ENCODE data around the gene TIMM22.
"Not testable (repeated sequence)": the region's sequence is repeated elsewhere in the genome, so short reads cannot be mapped to it uniquely, and the experiment has no call there.

Gene TIMM22

GRCh38 chr17:962670-963069 is 34.3 kb upstream of the TIMM22 start:
- Histone ChIP-seq H3K4me3 (ENCODE audit: low read length) (no peak overlapping the region), H3K9ac (ENCODE audit: low read length) (no peak overlapping the region), H3K27me3 (ENCODE audit: control insufficient read depth, insufficient read depth, low read length) (no peaks in the 10 kb centered on the region), H3K36me3 (ENCODE audit: control insufficient read depth, insufficient read depth, low read length) (no peaks in the 10 kb centered on the region), H3K9me3 (ENCODE audit: control insufficient read depth, low read length) (no peaks in the 10 kb centered on the region), H3K4me1 (ENCODE audit: control insufficient read depth, insufficient read depth, low read length) (no peaks in the 10 kb centered on the region)

- Histone ChIP-seq H3K27me3 (ENCODE audit: control insufficient read depth, insufficient read depth, low read length) (no peaks in the 10 kb centered on the region), H3K36me3 (ENCODE audit: control insufficient read depth, insufficient read depth, low read length) (no peaks in the 10 kb centered on the region), H3K9ac (ENCODE audit: low read length) (no peak overlapping the region), H3K4me3 (ENCODE audit: low read length) (no peak overlapping the region), H3K4me1 (ENCODE audit: control insufficient read depth, insufficient read depth, low read length) (no peaks in the 10 kb centered on the region), H3K9me3 (ENCODE audit: control insufficient read depth, low read length) (no peaks in the 10 kb centered on the region)
Measured at GRCh38 chr17:964876-965275, 32.1 kb upstream of the TIMM22 start.

GRCh38 chr17:965311-965989 is 31.5 kb upstream of the TIMM22 start:
- H3K9ac ChIP-seq (ENCODE audit: low read length), result no peak overlapping the region
- H3K4me1 ChIP-seq (ENCODE audit: control insufficient read depth, insufficient read depth, low read length), result no peaks in the 10 kb centered on the region
- no peaks in the 10 kb centered on the region for H3K36me3 ChIP-seq (ENCODE audit: control insufficient read depth, insufficient read depth, low read length)
- H3K9me3 ChIP-seq (ENCODE audit: control insufficient read depth, low read length), result no peaks in the 10 kb centered on the region
- no peak overlapping the region for H3K4me3 ChIP-seq (ENCODE audit: low read length)
- H3K27me3 ChIP-seq (ENCODE audit: control insufficient read depth, insufficient read depth, low read length), result peaks cover 5% of the 10 kb centered on the region

GRCh38 chr17:967122-967521 is 29.8 kb upstream of the TIMM22 start:
- H3K4me1 ChIP-seq (ENCODE audit: control insufficient read depth, insufficient read depth, low read length), result no peaks in the 10 kb centered on the region
- H3K36me3 ChIP-seq (ENCODE audit: control insufficient read depth, insufficient read depth, low read length), result no peaks in the 10 kb centered on the region
- no peak overlapping the region for H3K4me3 ChIP-seq (ENCODE audit: low read length)
- H3K9me3 ChIP-seq (ENCODE audit: control insufficient read depth, low read length), result no peaks in the 10 kb centered on the region
- peaks cover 8% of the 10 kb centered on the region for H3K27me3 ChIP-seq (ENCODE audit: control insufficient read depth, insufficient read depth, low read length)
- H3K9ac ChIP-seq (ENCODE audit: low read length), result no peak overlapping the region

GRCh38 chr17:968812-969730 is 27.9 kb upstream of the TIMM22 start:
- Histone ChIP-seq H3K4me1 (ENCODE audit: control insufficient read depth, insufficient read depth, low read length) (no peaks in the 10 kb centered on the region), H3K4me3 (ENCODE audit: low read length) (no peak overlapping the region)

GRCh38 chr17:969811-970355 is 27.0 kb upstream of the TIMM22 start:
- Histone ChIP-seq H3K4me1 (ENCODE audit: control insufficient read depth, insufficient read depth, low read length) (no peaks in the 10 kb centered on the region), H3K4me3 (ENCODE audit: low read length) (no peak overlapping the region), H3K27me3 (ENCODE audit: control insufficient read depth, insufficient read depth, low read length) (peaks cover 8% of the 10 kb centered on the region), H3K9me3 (ENCODE audit: control insufficient read depth, low read length) (no peaks in the 10 kb centered on the region), H3K9ac (ENCODE audit: low read length) (no peak overlapping the region), H3K36me3 (ENCODE audit: control insufficient read depth, insufficient read depth, low read length) (no peaks in the 10 kb centered on the region)

More at GRCh38 chr17:968812-969730, 27.9 kb upstream of the TIMM22 start:
- peaks cover 8% of the 10 kb centered on the region for H3K27me3 ChIP-seq (ENCODE audit: control insufficient read depth, insufficient read depth, low read length)
- no peaks in the 10 kb centered on the region for H3K9me3 ChIP-seq (ENCODE audit: control insufficient read depth, low read length)
- no peaks in the 10 kb centered on the region for H3K36me3 ChIP-seq (ENCODE audit: control insufficient read depth, insufficient read depth, low read length)
- H3K9ac ChIP-seq (ENCODE audit: low read length), result no peak overlapping the region

- Histone ChIP-seq H3K9ac (ENCODE audit: low read length) (no peak overlapping the region), H3K27me3 (ENCODE audit: control insufficient read depth, insufficient read depth, low read length) (peaks cover 8% of the 10 kb centered on the region), H3K4me1 (ENCODE audit: control insufficient read depth, insufficient read depth, low read length) (no peaks in the 10 kb centered on the region), H3K9me3 (ENCODE audit: control insufficient read depth, low read length) (no peaks in the 10 kb centered on the region), H3K4me3 (ENCODE audit: low read length) (no peak overlapping the region), H3K36me3 (ENCODE audit: control insufficient read depth, insufficient read depth, low read length) (no peaks in the 10 kb centered on the region)
Measured at GRCh38 chr17:970364-970763, 26.6 kb upstream of the TIMM22 start.

- H3K27me3 ChIP-seq (ENCODE audit: control insufficient read depth, insufficient read depth, low read length); H3K9ac ChIP-seq (ENCODE audit: low read length); H3K4me1 ChIP-seq (ENCODE audit: control insufficient read depth, insufficient read depth, low read length); H3K9me3 ChIP-seq (ENCODE audit: control insufficient read depth, low read length); H3K4me3 ChIP-seq (ENCODE audit: low read length); H3K36me3 ChIP-seq (ENCODE audit: control insufficient read depth, insufficient read depth, low read length): not testable (repeated sequence)
Measured at GRCh38 chr17:971861-972260, 25.1 kb upstream of the TIMM22 start.

- Histone ChIP-seq H3K4me3 (ENCODE audit: low read length) (no peak overlapping the region), H3K36me3 (ENCODE audit: control insufficient read depth, insufficient read depth, low read length) (no peaks in the 10 kb centered on the region), H3K4me1 (ENCODE audit: control insufficient read depth, insufficient read depth, low read length) (no peaks in the 10 kb centered on the region), H3K27me3 (ENCODE audit: control insufficient read depth, insufficient read depth, low read length) (peaks cover 16% of the 10 kb centered on the region), H3K9ac (ENCODE audit: low read length) (no peak overlapping the region), H3K9me3 (ENCODE audit: control insufficient read depth, low read length) (no peaks in the 10 kb centered on the region)
Measured at GRCh38 chr17:973053-973452, 23.9 kb upstream of the TIMM22 start.

- peaks cover 23% of the 10 kb centered on the region for H3K27me3 ChIP-seq (ENCODE audit: control insufficient read depth, insufficient read depth, low read length)
- not testable (repeated sequence) for H3K9ac ChIP-seq (ENCODE audit: low read length); H3K4me3 ChIP-seq (ENCODE audit: low read length); H3K4me1 ChIP-seq (ENCODE audit: control insufficient read depth, insufficient read depth, low read length); H3K36me3 ChIP-seq (ENCODE audit: control insufficient read depth, insufficient read depth, low read length); H3K9me3 ChIP-seq (ENCODE audit: control insufficient read depth, low read length)
Measured at GRCh38 chr17:974778-975177, 22.2 kb upstream of the TIMM22 start.

- no peaks in the 10 kb centered on the region for H3K36me3 ChIP-seq (ENCODE audit: control insufficient read depth, insufficient read depth, low read length)
- H3K4me1 ChIP-seq (ENCODE audit: control insufficient read depth, insufficient read depth, low read length), result peaks cover 8% of the 10 kb centered on the region
- peaks cover 18% of the 10 kb centered on the region for H3K27me3 ChIP-seq (ENCODE audit: control insufficient read depth, insufficient read depth, low read length)
- no peak overlapping the region for H3K4me3 ChIP-seq (ENCODE audit: low read length)
- no peak overlapping the region for H3K9ac ChIP-seq (ENCODE audit: low read length)
- H3K9me3 ChIP-seq (ENCODE audit: control insufficient read depth, low read length), result no peaks in the 10 kb centered on the region
Measured at GRCh38 chr17:975371-975915, 21.5 kb upstream of the TIMM22 start.

- Histone ChIP-seq H3K4me3 (ENCODE audit: low read length) (no peak overlapping the region), H3K4me1 (ENCODE audit: control insufficient read depth, insufficient read depth, low read length) (peaks cover 13% of the 10 kb centered on the region), H3K9ac (ENCODE audit: low read length) (no peak overlapping the region)
Measured at GRCh38 chr17:976312-976711, 20.6 kb upstream of the TIMM22 start.

More at GRCh38 chr17:976312-976711, 20.6 kb upstream of the TIMM22 start:
- Histone ChIP-seq H3K27me3 (ENCODE audit: control insufficient read depth, insufficient read depth, low read length) (peaks cover 15% of the 10 kb centered on the region), H3K9me3 (ENCODE audit: control insufficient read depth, low read length) (no peaks in the 10 kb centered on the region), H3K36me3 (ENCODE audit: control insufficient read depth, insufficient read depth, low read length) (no peaks in the 10 kb centered on the region)

Data from mucosa of stomach (tissue), 1 donor.